Measurements from ENCODE around the gene CHRNG.
"Not testable (repeated sequence)": the region's sequence is repeated elsewhere in the genome, so short reads cannot be mapped to it uniquely, and the experiment has no call there.

Gene CHRNG

DNA sequence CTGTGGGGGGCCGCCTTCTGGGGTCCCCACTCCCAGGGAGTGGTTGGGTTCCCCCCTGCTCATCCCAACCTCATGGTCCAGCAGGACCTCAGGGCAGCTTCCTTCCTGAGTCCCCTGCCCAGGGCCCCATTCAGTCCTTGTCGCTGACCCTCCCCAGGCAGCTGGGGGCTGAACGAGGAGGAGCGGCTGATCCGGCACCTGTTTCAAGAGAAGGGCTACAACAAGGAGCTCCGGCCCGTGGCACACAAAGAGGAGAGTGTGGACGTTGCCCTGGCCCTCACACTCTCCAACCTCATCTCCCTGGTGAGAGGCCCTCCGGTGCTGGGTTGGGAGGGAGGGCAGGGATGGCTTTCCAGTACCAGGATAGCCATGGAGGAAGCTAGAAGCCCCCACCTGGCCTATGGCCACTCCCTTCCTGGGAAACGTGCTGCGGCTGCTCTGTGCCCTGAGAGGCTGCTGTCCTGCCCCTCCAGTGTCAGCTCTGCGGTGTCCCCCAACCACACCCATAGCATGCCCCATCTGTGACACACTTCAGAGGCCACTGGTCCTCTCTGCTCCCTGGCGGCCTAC, 13.0 kb upstream of the CHRNG start:
- in situ Hi-C loops (cut with MboI; ENCODE audit: low pct_unique_long_range_greater_than_20kb, low sequenced_read_pairs, unreplicated experiment) = no loop called here
- DNase-seq (ENCODE audit: low spot score) = no peak

DNA sequence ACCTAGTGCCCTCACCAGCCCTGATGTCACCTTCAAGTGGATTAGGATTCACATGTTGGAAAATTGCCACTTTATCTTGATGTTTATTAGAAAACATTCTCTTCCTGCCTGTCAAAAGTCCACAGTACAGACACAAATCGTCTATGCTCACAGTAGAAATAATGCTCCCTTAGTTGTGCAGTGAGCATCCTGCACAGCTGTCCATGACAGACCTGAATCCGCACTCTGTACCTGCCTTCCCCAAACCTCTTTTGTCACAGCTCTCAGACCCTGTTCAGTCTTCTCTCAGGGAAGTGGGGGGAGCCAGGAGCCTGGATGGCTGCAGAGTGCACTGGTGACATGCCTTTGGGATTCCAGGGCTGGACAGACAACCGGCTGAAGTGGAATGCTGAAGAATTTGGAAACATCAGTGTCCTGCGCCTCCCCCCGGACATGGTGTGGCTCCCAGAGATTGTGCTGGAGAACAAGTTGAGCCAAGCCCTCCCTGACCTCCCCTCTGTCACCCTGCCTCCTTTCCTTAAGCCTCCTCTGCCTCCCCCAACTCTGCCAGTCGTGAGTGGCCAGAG, 11.5 kb upstream of the CHRNG start:
- TF ChIP-seq, protein P1, sequence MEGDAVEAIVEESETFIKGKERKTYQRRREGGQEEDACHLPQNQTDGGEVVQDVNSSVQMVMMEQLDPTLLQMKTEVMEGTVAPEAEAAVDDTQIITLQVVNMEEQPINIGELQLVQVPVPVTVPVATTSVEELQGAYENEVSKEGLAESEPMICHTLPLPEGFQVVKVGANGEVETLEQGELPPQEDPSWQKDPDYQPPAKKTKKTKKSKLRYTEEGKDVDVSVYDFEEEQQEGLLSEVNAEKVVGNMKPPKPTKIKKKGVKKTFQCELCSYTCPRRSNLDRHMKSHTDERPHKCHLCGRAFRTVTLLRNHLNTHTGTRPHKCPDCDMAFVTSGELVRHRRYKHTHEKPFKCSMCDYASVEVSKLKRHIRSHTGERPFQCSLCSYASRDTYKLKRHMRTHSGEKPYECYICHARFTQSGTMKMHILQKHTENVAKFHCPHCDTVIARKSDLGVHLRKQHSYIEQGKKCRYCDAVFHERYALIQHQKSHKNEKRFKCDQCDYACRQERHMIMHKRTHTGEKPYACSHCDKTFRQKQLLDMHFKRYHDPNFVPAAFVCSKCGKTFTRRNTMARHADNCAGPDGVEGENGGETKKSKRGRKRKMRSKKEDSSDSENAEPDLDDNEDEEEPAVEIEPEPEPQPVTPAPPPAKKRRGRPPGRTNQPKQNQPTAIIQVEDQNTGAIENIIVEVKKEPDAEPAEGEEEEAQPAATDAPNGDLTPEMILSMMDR (IDR thresholded peaks at IDR 0.05; ENCODE audit: extremely low read depth, insufficient read depth, missing control alignments) = no peak
- in situ Hi-C loops (cut with MboI; ENCODE audit: low pct_unique_long_range_greater_than_20kb, low sequenced_read_pairs, unreplicated experiment) = no loop called here
- no peak for DNase-seq (ENCODE audit: low spot score)

More for the DNA sequence above, 13.0 kb upstream of the CHRNG start:
- TF ChIP-seq, protein P1 (IDR thresholded peaks at IDR 0.05; ENCODE audit: extremely low read depth, insufficient read depth, missing control alignments) = no peak

DNA sequence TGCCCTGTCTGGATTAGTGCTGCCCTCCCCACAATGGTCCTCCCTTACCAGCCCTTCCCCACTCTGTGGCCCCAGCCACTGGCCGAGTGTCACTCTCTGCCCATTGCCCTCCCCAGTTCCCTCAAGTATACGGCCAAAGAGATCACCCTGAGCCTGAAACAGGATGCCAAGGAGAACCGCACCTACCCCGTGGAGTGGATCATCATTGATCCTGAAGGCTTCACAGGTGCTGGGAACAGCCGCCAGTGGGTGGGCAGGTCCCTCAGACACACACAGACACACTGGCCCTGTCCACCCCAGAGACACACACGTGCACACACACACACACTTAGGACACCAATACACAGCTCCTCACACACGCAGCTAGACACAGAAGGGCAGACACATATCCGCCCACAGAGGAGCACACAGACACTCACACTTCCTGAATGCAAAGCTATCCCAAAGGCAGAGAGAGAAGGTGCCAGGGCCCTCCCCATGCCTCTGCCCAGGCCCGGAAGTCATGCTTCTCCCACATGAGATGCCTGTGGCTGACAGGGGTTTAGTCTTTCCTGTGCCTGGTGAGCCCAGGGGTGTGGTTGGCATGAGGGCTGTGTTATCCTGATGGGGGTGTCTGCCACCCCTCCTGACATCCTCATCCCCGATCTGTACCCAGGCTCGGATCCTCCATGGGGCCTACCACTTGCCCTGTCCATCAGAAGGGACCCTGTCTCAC, 10.6 kb upstream of the CHRNG start:
- TF ChIP-seq, protein P1 (IDR thresholded peaks at IDR 0.05; ENCODE audit: extremely low read depth, insufficient read depth, missing control alignments) = no peak
- DNase-seq (ENCODE audit: low spot score) = no peak
- in situ Hi-C loops (cut with MboI; ENCODE audit: low pct_unique_long_range_greater_than_20kb, low sequenced_read_pairs, unreplicated experiment) = no loop called here

DNA sequence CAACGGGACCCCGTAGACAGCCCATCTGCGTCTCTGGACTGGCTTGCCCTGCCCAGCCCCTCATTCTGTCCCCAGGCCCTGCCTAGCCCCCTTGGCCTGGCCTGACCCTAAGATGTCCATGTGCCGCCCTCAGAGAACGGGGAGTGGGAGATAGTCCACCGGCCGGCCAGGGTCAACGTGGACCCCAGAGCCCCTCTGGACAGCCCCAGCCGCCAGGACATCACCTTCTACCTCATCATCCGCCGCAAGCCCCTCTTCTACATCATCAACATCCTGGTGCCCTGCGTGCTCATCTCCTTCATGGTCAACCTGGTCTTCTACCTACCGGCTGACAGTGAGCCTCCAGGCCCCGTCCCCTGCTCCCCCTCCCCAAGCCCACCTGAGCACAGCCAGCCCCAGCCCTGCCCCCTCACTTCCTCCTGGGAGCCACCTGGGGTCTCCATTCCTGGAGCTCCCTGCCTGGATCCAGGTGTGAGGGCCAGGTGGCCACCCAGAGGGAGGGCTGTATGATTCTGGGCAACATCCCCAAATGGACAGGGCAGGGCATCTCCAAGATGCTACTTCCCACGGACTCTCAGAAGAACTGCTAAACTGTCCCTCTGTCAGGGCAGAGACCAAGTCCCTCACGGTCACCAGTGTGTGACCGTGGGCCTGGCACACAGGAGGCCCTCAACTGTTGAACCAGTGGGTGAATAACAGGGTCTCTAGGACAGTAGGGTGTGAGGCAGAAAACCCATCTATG, 9.5 kb upstream of the CHRNG start:
- TF ChIP-seq, protein P1 (IDR thresholded peaks at IDR 0.05; ENCODE audit: extremely low read depth, insufficient read depth, missing control alignments) = no peak
- in situ Hi-C loops (cut with MboI; ENCODE audit: low pct_unique_long_range_greater_than_20kb, low sequenced_read_pairs, unreplicated experiment) = no loop called here

DNA sequence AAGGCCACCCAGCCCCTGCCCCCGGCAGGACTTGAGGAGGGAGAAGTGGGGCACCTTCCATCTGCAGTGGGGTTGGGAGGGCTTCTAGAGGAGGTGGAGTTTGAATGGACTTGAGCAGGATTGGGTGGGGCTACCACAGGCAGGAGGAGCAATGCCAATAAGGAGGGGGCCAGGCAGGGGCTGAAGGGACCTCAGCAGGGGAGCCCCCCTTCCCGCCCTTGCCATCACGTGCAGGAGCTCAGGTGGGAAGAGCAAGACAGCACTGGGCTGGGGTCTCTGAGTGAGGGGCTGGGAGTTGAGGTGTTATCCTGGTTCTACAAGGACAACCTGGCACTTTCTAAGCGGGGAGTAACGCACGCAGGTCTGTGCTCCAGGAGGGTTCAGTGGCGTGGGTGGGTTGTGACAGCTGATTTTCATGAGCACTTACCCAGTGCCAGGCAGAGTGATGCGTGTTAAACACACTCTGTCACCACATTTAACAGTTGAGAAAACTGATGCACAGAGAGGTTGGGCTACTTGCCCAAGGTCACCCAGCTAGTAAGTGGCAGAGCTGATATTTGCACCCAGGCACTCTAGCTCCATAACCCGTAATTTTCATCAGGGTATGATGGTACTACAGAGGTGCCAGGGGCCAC, 8.7 kb upstream of the CHRNG start:
- no peak for DNase-seq (ENCODE audit: low spot score)
- in situ Hi-C loops (cut with MboI; ENCODE audit: low pct_unique_long_range_greater_than_20kb, low sequenced_read_pairs, unreplicated experiment) = no loop called here
- TF ChIP-seq, protein P1 (IDR thresholded peaks at IDR 0.05; ENCODE audit: extremely low read depth, insufficient read depth, missing control alignments) = no peak

More for the DNA sequence above, 9.5 kb upstream of the CHRNG start:
- no peak for DNase-seq (ENCODE audit: low spot score)

DNA sequence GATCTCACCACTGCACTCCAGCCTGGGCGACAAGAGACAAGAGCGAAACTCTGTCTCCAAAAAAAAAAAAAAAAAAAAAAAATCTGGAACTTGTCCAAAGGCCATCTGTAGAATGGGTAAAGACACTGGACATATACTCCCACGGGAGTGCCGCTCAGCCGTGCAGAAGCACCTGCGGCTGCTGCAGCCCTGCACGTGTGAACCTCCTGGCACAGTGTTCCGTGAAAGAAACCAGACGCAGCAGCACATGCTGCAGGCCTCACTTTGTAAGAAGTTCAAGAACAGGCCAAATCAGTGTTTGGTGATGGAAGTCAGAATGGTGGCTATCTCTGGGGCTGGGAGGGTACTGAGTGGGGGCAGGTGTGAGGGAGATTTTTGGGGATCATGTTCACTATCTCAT, 7.1 kb upstream of the CHRNG start:
- TF ChIP-seq, protein P1 (IDR thresholded peaks at IDR 0.05; ENCODE audit: extremely low read depth, insufficient read depth, missing control alignments) = no peak
- no peak for DNase-seq (ENCODE audit: low spot score)
- in situ Hi-C loops (cut with MboI; ENCODE audit: low pct_unique_long_range_greater_than_20kb, low sequenced_read_pairs, unreplicated experiment) = no loop called here

DNA sequence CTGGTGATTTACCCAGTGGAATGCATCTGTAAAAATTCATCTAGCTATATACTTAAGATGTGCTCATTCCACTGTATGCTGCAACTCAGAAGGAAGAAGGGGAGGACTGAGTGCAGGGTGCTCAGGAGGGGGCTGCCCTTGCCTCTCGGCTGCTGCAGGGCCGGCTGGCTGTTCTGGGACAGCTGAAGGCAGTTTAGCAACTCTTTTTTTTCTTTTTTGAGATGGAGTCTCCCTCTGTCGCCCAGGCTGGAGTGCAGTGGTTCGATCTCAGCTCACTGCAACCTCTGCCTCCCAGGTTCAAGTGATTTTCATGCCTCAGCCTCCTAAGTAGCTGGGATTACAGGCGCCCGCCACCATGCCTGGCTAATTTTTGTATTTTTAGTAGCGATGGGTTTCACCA, 6.7 kb upstream of the CHRNG start:
- in situ Hi-C loops (cut with MboI; ENCODE audit: low pct_unique_long_range_greater_than_20kb, low sequenced_read_pairs, unreplicated experiment); DNase-seq (ENCODE audit: low spot score): not testable (repeated sequence)

Data from GM13977 (cell line).